Activated T-cell treated with anti-CD3 and anti-CD28 coated beads for 4 hours (primary cell): ENCODE results near the gene STX17.

Experiments used
- DNase-seq: peaks from one replicate; pipeline ENCODE4 v3.0.0-alpha.2; 2020

STX17 gene

GRCh38 chr9:99911600-99911999 is 5.1 kb downstream of the STX17 start:
- no peak for DNase-seq

- no peak for DNase-seq
These were observed 10.2 kb downstream of the STX17 start for GRCh38 chr9:99916650-99917049.

GRCh38 chr9:99918134-99918533 is 11.7 kb downstream of the STX17 start:
- no peak for DNase-seq

- DNase-seq: no peak
These were observed 13.5 kb downstream of the STX17 start for GRCh38 chr9:99919930-99920329.

- DNase-seq: no peak
These were observed 15.6 kb downstream of the STX17 start for GRCh38 chr9:99921875-99922710.

- DNase-seq: no peak
These were observed 16.2 kb downstream of the STX17 start for GRCh38 chr9:99922711-99923030.

- no peak for DNase-seq
These were observed 19.1 kb downstream of the STX17 start for GRCh38 chr9:99925541-99925940.

GRCh38 chr9:99929652-99930051 is 23.2 kb downstream of the STX17 start:
- no peak for DNase-seq

- DNase-seq: no peak
These were observed 24.8 kb downstream of the STX17 start for GRCh38 chr9:99931155-99931840.

- no peak for DNase-seq
These were observed 30.6 kb downstream of the STX17 start for GRCh38 chr9:99936947-99937587.

- no peak for DNase-seq
These were observed 40.9 kb downstream of the STX17 start for GRCh38 chr9:99947395-99947794.

- no peak for DNase-seq
These were observed 42.0 kb downstream of the STX17 start for GRCh38 chr9:99948482-99948881.

GRCh38 chr9:99948896-99949295 is 42.4 kb downstream of the STX17 start:
- no peak for DNase-seq

- DNase-seq: no peak
These were observed 47.5 kb downstream of the STX17 start for GRCh38 chr9:99953861-99954507.

GRCh38 chr9:99954819-99955218 is 48.4 kb downstream of the STX17 start:
- DNase-seq: no peak

- DNase-seq: no peak
These were observed 49.2 kb downstream of the STX17 start for GRCh38 chr9:99955606-99956005.

- no peak for DNase-seq
These were observed 56.3 kb downstream of the STX17 start for GRCh38 chr9:99962680-99963261.

GRCh38 chr9:99964336-99964735 is 57.9 kb downstream of the STX17 start:
- DNase-seq: no peak

- DNase-seq: no peak
These were observed 59.5 kb downstream of the STX17 start for GRCh38 chr9:99966001-99966400.

GRCh38 chr9:99966716-99967115 is 60.3 kb downstream of the STX17 start:
- no peak for DNase-seq

- no peak for DNase-seq
These were observed 61.0 kb downstream of the STX17 start for GRCh38 chr9:99967457-99967856.

GRCh38 chr9:99970481-99970880 is 64.0 kb downstream of the STX17 start:
- DNase-seq: no peak

- DNase-seq: no peak
These were observed 65.0 kb downstream of the STX17 start for GRCh38 chr9:99971410-99971809.
